Upper lobe of left lung (tissue), 6 donors: ENCODE data around the gene BRIP1. TPM values are rescaled to one million over a fixed set of nuclear protein-coding genes. Genes with fewer than 3 reads are reported as not detected.

ENCODE experiments used
- ATAC-seq, 2 donors: fragments of 200-7000 bp; cut with Tn5 transposase; one replicate each; pipeline ENCODE4 v1.9.1; 2022; ENCODE audit warnings: mild to moderate bottlenecking in 2 of 2, moderate library complexity in 2 of 2; ENCODE audit not compliant: low FRiP score in 2 of 2
- DNase-seq, 2 donors: peaks; one replicate each; pipeline ENCODE4 v3.0.0-alpha.2; 2019 to 2020
- H3K27ac ChIP-seq, 4 donors: fragments of 200-600 bp; sonication (generic); one replicate each; pipeline ENCODE4 v1.5.1; 2016 to 2019
- H3K27me3 ChIP-seq, 4 donors: fragments of 200-600 bp; sonication (generic); one replicate each; pipeline ENCODE4 v1.5.1; 2017 to 2019
- H3K36me3 ChIP-seq, 4 donors: fragments of 200-600 bp; sonication (generic); one replicate each; pipeline ENCODE4 v1.5.1; 2016 to 2019
- H3K4me1 ChIP-seq, 4 donors: fragments of 200-600 bp; sonication (generic); one replicate each; pipeline ENCODE4 v1.5.1; 2018 to 2019
- H3K4me3 ChIP-seq, 4 donors: fragments of 200-600 bp; sonication (generic); one replicate each; pipeline ENCODE4 v1.5.1; 2017 to 2019; ENCODE audit warnings: mild to moderate bottlenecking in 2 of 4, moderate library complexity in 1 of 4
- H3K9me3 ChIP-seq, 4 donors: fragments of 200-600 bp; sonication (generic); one replicate each; pipeline ENCODE4 v1.5.1; 2018 to 2019
- EP300 ChIP-seq, 4 donors: sonication (generic); formaldehyde crosslinking; IDR thresholded peaks; one replicate each; pipeline ENCODE4 v1.5.1; 2017; ENCODE audit warnings: antibody characterized with exemption in 4 of 4, control low read depth in 2 of 4
- POLR2A ChIP-seq, 4 donors: fragments of 450-650 bp; IDR thresholded peaks; one replicate each; pipeline ENCODE4 v1.5.1; 2016 to 2017; ENCODE audit warnings: antibody characterized with exemption in 4 of 4, mild to moderate bottlenecking in 2 of 4
- POLR2AphosphoS5 ChIP-seq, 2 donors: sonication (generic); formaldehyde crosslinking; IDR thresholded peaks; one replicate each; pipeline ENCODE4 v1.5.1; 2017; ENCODE audit warnings: antibody characterized with exemption in 2 of 2
- WGBS, 2 donors: methylation state at CpG; one replicate each; pipeline ENCODE4 v1.1.5; 2017 to 2018; 5-methylcytosine and 5-hydroxymethylcytosine counted together
- total RNA-seq, 6 donors: library from RNA; depleted of rRNA in 4 of 6; stranded (reverse); fragments of >200 nt in 4 of 6; gene quantifications; one replicate each; pipeline versions ENCODE4 v1.1.0 to v1.2.1, GENCODE V29; 2016 to 2021
- TF ChIP-seq, protein P1 (sequence below), 6 experiments: fragments of 450-650 bp in 4 of 6; fragments of 200-600 bp in 2 of 6; sonication (generic) in 2 of 6; IDR thresholded peaks; one replicate each; pipeline ENCODE4 v1.5.1; 2016 to 2019; ENCODE audit warnings: antibody characterized with exemption in 6 of 6
- donor health status: DM: no; HTN: no; CAD: no; lungs with moderate emphysema.
- donor health status: DM: no; HTN: yes; CAD: no; lungs with severe emphysema.

Gene BRIP1
- total RNA-seq, 6 donors from 2014 or later = 0.55 to 2.5 (median 0.85) TPM

DNA sequence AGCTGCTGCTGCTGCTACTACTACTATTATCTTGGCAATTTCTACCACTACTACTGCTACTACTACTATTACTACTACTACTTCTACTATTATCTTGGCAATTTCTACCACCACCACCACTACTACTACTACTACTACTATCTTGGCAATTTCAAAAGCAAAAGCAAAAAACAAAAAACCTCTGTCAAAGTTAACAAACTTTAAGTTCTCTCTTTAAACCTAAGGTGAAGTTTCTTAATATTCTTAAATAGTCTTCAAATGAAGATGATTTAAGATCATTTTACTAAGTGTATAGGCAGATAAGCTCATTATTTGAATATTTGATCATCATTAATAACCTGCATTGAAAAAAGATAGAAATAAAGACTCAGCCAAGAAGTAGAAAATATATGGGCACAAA lies 118.5 kb downstream of the BRIP1 start:
- TF ChIP-seq, protein P1, sequence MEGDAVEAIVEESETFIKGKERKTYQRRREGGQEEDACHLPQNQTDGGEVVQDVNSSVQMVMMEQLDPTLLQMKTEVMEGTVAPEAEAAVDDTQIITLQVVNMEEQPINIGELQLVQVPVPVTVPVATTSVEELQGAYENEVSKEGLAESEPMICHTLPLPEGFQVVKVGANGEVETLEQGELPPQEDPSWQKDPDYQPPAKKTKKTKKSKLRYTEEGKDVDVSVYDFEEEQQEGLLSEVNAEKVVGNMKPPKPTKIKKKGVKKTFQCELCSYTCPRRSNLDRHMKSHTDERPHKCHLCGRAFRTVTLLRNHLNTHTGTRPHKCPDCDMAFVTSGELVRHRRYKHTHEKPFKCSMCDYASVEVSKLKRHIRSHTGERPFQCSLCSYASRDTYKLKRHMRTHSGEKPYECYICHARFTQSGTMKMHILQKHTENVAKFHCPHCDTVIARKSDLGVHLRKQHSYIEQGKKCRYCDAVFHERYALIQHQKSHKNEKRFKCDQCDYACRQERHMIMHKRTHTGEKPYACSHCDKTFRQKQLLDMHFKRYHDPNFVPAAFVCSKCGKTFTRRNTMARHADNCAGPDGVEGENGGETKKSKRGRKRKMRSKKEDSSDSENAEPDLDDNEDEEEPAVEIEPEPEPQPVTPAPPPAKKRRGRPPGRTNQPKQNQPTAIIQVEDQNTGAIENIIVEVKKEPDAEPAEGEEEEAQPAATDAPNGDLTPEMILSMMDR (IDR thresholded peaks at IDR 0.05) = no peak
- no peak for TF ChIP-seq POLR2AphosphoS5 (IDR thresholded peaks at IDR 0.05)
- no peak for TF ChIP-seq POLR2A (IDR thresholded peaks at IDR 0.05)
- no peak for TF ChIP-seq EP300 (IDR thresholded peaks at IDR 0.05)
- Histone ChIP-seq H3K4me1 (no peaks in the 10 kb centered on the region), H3K27me3 (no peaks in the 10 kb centered on the region), H3K9me3 (peaks cover 0 to 3% (median 0%) of the 10 kb centered on the region in 4 donors), H3K36me3 (no peaks in the 10 kb centered on the region), H3K27ac (no peak overlapping the region), H3K4me3 (no peak overlapping the region)
- no peak for ATAC-seq
- no peak for DNase-seq

DNA sequence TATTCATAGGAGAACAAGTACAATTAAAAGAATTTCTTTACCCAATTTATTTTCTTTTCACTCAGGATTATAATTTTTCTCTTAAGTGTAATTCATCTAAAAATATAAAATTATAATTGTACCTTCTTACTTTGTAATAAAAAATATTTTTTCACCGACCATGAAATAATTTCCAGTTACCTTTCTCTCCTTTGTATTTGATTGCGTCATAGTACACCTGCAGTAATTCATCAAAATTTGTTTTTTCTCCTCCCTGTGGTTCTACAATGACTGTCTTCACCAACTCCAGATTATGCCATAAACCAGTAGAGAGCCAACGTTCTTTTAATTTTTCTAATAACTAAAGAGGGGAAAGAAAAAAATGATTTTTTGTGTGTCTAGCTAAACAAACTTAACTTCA lies 119.1 kb downstream of the BRIP1 start:
- H3K4me3 ChIP-seq = no peak overlapping the region
- H3K9me3 ChIP-seq = peaks cover 0 to 3% (median 0%) of the 10 kb centered on the region in 4 donors
- H3K4me1 ChIP-seq = no peaks in the 10 kb centered on the region
- no peaks in the 10 kb centered on the region for H3K36me3 ChIP-seq
- H3K27ac ChIP-seq = no peak overlapping the region
- no peak for DNase-seq
- no peak for TF ChIP-seq EP300 (IDR thresholded peaks at IDR 0.05)
- TF ChIP-seq POLR2AphosphoS5 (IDR thresholded peaks at IDR 0.05) = no peak
- TF ChIP-seq, protein P1 (IDR thresholded peaks at IDR 0.05) = no peak
- no peak for TF ChIP-seq POLR2A (IDR thresholded peaks at IDR 0.05)
- 91 to 95% methylated on average over 3 of the region's 3 CpGs for WGBS, 2 donors
- H3K27me3 ChIP-seq = no peaks in the 10 kb centered on the region
- no peak for ATAC-seq

DNA sequence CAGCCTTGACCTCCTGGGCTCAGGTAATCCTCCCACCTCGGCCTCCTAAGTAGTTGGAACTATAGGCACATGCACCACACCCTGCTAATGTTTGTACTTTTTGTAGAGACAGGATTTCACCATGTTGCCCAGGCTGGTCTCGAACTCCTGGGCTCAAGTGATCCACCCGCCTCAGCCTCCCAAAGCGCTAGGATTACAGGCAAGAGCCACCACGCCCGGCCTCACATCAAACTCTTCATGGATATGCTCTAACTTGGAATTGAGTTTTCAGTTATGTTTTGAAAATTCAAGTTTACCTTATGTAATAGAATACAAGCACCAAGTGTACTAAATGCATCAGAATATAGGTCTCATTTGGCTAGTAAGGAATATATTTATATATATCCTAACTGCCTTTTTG lies 119.6 kb downstream of the BRIP1 start:
- Histone ChIP-seq H3K36me3 (no peaks in the 10 kb centered on the region), H3K27ac (no peak overlapping the region), H3K27me3 (no peaks in the 10 kb centered on the region), H3K9me3 (peaks cover 0 to 3% (median 0%) of the 10 kb centered on the region in 4 donors), H3K4me1 (no peaks in the 10 kb centered on the region), H3K4me3 (no peak overlapping the region)
- ATAC-seq (no peak), DNase-seq (no peak)
- 96 to 97% methylated on average over 6 of the region's 6 CpGs for WGBS, 2 donors
- no peak for TF ChIP-seq POLR2A (IDR thresholded peaks at IDR 0.05)
- no peak for TF ChIP-seq EP300 (IDR thresholded peaks at IDR 0.05)
- no peak for TF ChIP-seq POLR2AphosphoS5 (IDR thresholded peaks at IDR 0.05)
- TF ChIP-seq, protein P1 (IDR thresholded peaks at IDR 0.05) = no peak

DNA sequence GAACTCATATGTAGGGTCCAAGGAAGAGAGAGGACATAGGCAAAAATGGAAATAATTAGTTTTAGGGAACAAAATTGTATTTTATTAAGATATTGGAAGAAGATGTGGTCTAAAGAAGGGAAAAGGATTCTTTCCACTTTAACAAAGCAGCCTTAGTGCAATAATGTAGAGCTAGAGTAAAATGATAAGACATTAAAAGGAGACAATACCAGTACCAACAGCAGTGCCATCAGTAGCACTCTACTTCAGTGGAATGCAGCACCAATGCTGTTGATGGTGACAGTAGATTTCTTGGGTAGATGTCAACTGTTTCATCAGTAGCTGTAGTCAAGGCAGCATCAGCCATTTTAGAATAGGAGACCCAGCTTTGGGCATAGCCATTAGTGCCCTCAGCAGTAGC lies 124.3 kb downstream of the BRIP1 start:
- H3K27me3 ChIP-seq = no peaks in the 10 kb centered on the region
- TF ChIP-seq POLR2A (IDR thresholded peaks at IDR 0.05) (no peak), EP300 (IDR thresholded peaks at IDR 0.05) (no peak), POLR2AphosphoS5 (IDR thresholded peaks at IDR 0.05) (no peak)
- TF ChIP-seq, protein P1 (IDR thresholded peaks at IDR 0.05) = no peak
- H3K4me1 ChIP-seq = no peaks in the 10 kb centered on the region
- no peaks in the 10 kb centered on the region for H3K36me3 ChIP-seq
- no peak for DNase-seq
- H3K9me3 ChIP-seq = peaks cover 0 to 3% (median 0%) of the 10 kb centered on the region in 4 donors
- H3K4me3 ChIP-seq = no peak overlapping the region
- no peak overlapping the region for H3K27ac ChIP-seq
- ATAC-seq = no peak

DNA sequence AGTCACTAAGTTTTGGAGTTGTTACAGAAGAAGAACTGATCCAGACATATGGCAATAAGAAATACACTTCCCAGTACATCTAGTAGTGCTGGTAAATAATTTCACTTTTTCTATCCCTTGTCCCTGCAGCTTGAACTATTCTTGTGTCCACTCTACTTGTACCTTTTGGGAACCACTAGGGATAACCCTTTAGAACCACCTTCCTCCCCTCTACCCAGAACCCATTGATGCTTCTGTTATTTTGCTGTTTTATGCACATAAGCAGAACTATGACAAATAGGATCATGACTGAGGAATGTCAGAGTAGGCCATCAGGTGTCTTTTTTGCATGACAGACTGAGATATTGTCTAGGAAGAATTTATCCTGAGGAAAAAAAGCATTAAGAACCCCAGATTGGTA lies 125.1 kb downstream of the BRIP1 start:
- no peak for ATAC-seq
- TF ChIP-seq, protein P1 (IDR thresholded peaks at IDR 0.05) = no peak
- no peak for TF ChIP-seq EP300 (IDR thresholded peaks at IDR 0.05)
- TF ChIP-seq POLR2AphosphoS5 (IDR thresholded peaks at IDR 0.05) = no peak
- TF ChIP-seq POLR2A (IDR thresholded peaks at IDR 0.05) = no peak

More for the DNA sequence above, 125.1 kb downstream of the BRIP1 start:
- Histone ChIP-seq H3K4me1 (no peaks in the 10 kb centered on the region), H3K36me3 (no peaks in the 10 kb centered on the region), H3K27me3 (no peaks in the 10 kb centered on the region), H3K27ac (no peak overlapping the region), H3K9me3 (peaks cover 0 to 3% (median 0%) of the 10 kb centered on the region in 4 donors), H3K4me3 (no peak overlapping the region)
- no peak for DNase-seq
